Cardiac muscle cell (in vitro differentiated cells and primary cell): ENCODE data around the gene POC1A. TPM values are rescaled to one million over a fixed set of nuclear protein-coding genes. Genes with fewer than 3 reads are reported as not detected.
"Not testable (repeated sequence)": the region's sequence is repeated elsewhere in the genome, so short reads cannot be mapped to it uniquely, and the experiment has no call there.

Experiments
- DNase-seq, 2 donors: peaks; one replicate each; pipeline versions ENCODE4 v3.0.0 to v3.0.0-alpha.2; 2010 to 2017; ENCODE audit warnings: low read depth in 1 of 2, low spot score in 1 of 2
- H3K27ac ChIP-seq: fragments of 200-600 bp; sonication (generic); 2 replicates; pipeline ENCODE4 v1.5.1; 2016
- H3K27me3 ChIP-seq: fragments of 200-600 bp; sonication (generic); 2 replicates; pipeline ENCODE4 v1.6.0; 2016; ENCODE audit warnings: control low read depth
- H3K36me3 ChIP-seq: fragments of 200-600 bp; sonication (generic); 2 replicates; pipeline ENCODE4 v1.5.1; 2016; ENCODE audit warnings: control low read depth
- H3K4me1 ChIP-seq: fragments of 200-600 bp; sonication (generic); 2 replicates; pipeline ENCODE4 v1.8.1; 2017; ENCODE audit warnings: low read depth, mild to moderate bottlenecking, mixed run types
- H3K4me3 ChIP-seq: fragments of 200-600 bp; sonication (generic); 2 replicates; pipeline ENCODE4 v1.5.1; 2016; ENCODE audit warnings: mild to moderate bottlenecking
- H3K9me3 ChIP-seq: fragments of 200-600 bp; sonication (generic); 2 replicates; pipeline ENCODE4 v1.5.1; 2017; ENCODE audit warnings: low read depth, mild to moderate bottlenecking, control low read depth
- CTCF ChIP-seq: IDR thresholded peaks from 2 replicates; pipeline ENCODE4 v1.5.1; 2012; ENCODE audit warnings: low read depth, mild to moderate bottlenecking, low read length
- polyA plus RNA-seq: library from polyadenylated mRNA; unstranded; fragments of >200 nt; fragmentation: Nextera tagmentation; extraction: Ambion mirVana; gene quantifications from 2 replicates; pipeline ENCODE4 v1.2.1, GENCODE V29; 2016
- total RNA-seq: library from RNA; depleted of rRNA; stranded (reverse); fragments of >200 nt; gene quantifications from 2 replicates; pipeline ENCODE4 v1.2.3, GENCODE V29; 2016

The POC1A gene
- total and polyA plus RNA-seq, 2 experiments from 2014 or later: 10.6 to 12.4 TPM

GRCh38 chr3:52183786-52184445, 29.7 kb upstream of the POC1A start:
- DNase-seq: no peak
- H3K27ac ChIP-seq: no peak overlapping the region

DNA sequence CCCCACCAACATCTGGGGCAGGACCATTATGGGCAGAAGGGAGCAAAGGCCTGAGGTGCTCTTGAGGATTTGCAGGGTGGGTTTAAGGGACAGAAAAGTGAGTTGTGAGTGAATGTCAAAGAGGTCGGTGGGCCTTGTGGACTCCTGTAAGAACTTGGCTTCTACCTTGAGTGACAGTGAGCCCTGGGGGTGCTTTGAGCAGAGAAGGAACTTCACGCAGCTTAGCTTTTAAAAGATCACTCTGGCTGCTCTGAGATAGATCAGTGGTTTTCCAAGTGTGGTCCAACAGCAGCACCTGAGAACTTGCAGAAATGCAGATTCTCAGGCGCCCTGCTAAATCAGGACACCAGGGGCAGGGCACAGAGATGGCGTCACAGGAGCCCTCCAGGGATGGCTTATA, 28.5 kb upstream of the POC1A start:
- no peak overlapping the region for H3K4me3 ChIP-seq
- no peak for TF ChIP-seq CTCF
- no peaks in the 10 kb centered on the region for H3K9me3 ChIP-seq
- H3K27me3 ChIP-seq: no peaks in the 10 kb centered on the region
- H3K4me1 ChIP-seq: peaks cover 12% of the 10 kb centered on the region
- no peaks in the 10 kb centered on the region for H3K36me3 ChIP-seq
- DNase-seq: no peak
- no peak overlapping the region for H3K27ac ChIP-seq

More at GRCh38 chr3:52183786-52184445, 29.7 kb upstream of the POC1A start:
- TF ChIP-seq CTCF: no peak
- H3K36me3 ChIP-seq: no peaks in the 10 kb centered on the region
- H3K9me3 ChIP-seq: no peaks in the 10 kb centered on the region
- peaks cover 12% of the 10 kb centered on the region for H3K4me1 ChIP-seq
- H3K27me3 ChIP-seq: no peaks in the 10 kb centered on the region
- no peak overlapping the region for H3K4me3 ChIP-seq

GRCh38 chr3:52182196-52182595, 28.0 kb upstream of the POC1A start:
- Histone ChIP-seq H3K4me3 (no peak overlapping the region), H3K9me3 (no peaks in the 10 kb centered on the region), H3K27me3 (no peaks in the 10 kb centered on the region), H3K36me3 (no peaks in the 10 kb centered on the region), H3K27ac (no peak overlapping the region), H3K4me1 (peaks cover 12% of the 10 kb centered on the region)
- no peak for TF ChIP-seq CTCF
- no peak for DNase-seq

GRCh38 chr3:52181543-52181942, 27.3 kb upstream of the POC1A start:
- peak in 1 of 2 donors; percentile 70 for DNase-seq
- Histone ChIP-seq H3K27ac (no peak overlapping the region), H3K4me3 (no peak overlapping the region), H3K4me1 (peaks cover 12% of the 10 kb centered on the region), H3K27me3 (no peaks in the 10 kb centered on the region), H3K36me3 (no peaks in the 10 kb centered on the region), H3K9me3 (no peaks in the 10 kb centered on the region)
- no peak for TF ChIP-seq CTCF

GRCh38 chr3:52178537-52178936, 24.3 kb upstream of the POC1A start:
- H3K27ac ChIP-seq: no peak overlapping the region
- no peaks in the 10 kb centered on the region for H3K27me3 ChIP-seq
- TF ChIP-seq CTCF: no peak
- no peaks in the 10 kb centered on the region for H3K36me3 ChIP-seq
- H3K4me1 ChIP-seq: peaks cover 12% of the 10 kb centered on the region
- H3K9me3 ChIP-seq: no peaks in the 10 kb centered on the region
- no peak overlapping the region for H3K4me3 ChIP-seq
- DNase-seq: no peak

DNA sequence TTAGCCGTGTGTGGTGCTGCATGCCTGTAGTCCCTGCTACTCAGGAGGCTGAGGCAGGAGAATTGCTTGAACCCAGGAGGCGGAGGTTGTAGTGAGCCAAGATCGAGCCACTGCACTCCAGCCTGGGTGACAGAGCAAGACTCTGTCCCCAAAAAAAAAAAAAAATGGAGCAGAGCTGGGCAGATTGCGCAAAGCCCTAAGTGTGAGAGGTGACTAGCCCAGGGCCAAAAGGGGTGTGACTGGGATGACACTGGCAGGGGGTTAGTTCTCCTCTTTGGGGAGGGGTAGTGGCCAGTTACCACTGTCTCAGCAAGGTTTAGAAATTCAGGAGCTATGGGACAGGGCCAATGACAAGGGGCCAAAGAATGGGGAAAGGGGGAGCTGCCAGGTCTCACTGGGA, 23.9 kb upstream of the POC1A start:
- peaks cover 12% of the 10 kb centered on the region for H3K4me1 ChIP-seq
- not testable (repeated sequence) for H3K27me3 ChIP-seq, H3K4me3 ChIP-seq, DNase-seq, H3K27ac ChIP-seq, H3K36me3 ChIP-seq, H3K9me3 ChIP-seq
